ENCODE results near the gene BAIAP2. TPM values are rescaled to one million over a fixed set of nuclear protein-coding genes. Genes with fewer than 3 reads are reported as not detected.

The BAIAP2 gene
- total and polyA plus RNA-seq, 2 donors (not counting 3 experiments of a cell fraction or from before 2014, with no cell fraction given) = 12.3 to 18.6 TPM

DNA sequence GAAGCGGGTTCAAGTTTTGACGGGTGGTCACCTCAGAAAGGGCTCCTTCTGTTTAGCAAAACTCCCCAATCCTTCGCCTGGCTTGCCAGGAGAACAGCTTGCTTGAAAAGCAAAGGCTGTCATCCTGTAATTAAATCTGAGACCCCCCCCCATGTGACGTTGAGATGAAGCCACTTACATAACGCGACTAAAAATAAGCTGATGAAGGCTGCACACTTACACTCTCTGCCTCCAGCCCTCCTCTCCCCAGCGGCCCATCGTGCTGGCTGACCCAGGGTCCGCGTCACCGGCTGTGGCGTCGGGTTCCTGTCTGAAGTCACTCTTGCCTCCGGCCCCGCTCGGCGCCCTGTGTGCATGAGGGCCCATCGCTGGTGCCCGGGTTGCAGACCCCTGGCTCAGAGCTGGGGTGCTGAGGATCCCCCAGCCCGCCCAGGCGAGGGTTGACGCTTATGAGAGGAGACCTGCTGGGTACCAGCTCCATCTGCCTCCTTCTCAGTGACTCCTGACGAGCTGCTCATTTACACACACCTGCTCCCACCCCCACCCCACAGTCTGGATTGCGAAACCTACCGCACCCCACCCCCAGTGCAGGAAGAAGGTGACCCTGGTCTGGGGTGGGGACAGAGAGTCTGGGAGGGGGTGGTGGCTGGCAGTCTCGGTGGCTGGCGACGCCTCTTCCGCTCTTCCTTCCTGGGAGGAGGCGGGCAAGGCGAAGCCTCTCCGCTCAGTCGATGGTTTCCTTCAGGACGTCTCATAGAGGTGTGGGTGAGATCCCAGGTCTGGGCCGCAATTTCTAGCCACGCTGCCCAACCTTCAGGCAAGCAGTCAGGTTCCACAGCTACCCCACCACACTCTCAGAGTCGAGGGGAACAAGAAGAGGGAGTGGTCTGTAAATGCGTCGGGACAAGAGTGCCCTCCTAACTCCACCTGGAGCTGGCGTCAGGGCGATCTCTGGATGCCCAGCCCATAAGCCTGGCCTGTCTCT, 3.1 kb upstream of the BAIAP2 start:
- POLR2A ChIA-PET = no interaction called here
- dilution Hi-C loops (cut with MboI; ENCODE audit: extremely low pct_ligation_motif_present, low sequenced_read_pairs) (no loop called here), intact Hi-C loops (cut with micrococcal nuclease) (loop anchor here (5.0 kb wide), 1 partner anchor 190 kb away; the partner anchor contains the start of gene CEP131)
- DNase-seq (ENCODE audit: low read depth, low spot score) = no peak
- Histone ChIP-seq H3K36me3 (ENCODE audit: control insufficient read depth in 2 of 2, extremely low read depth in 1 of 2, insufficient read depth in 2 of 2, low read length in 2 of 2) (peaks cover 0 to 2% of the 10 kb centered on the region in 2 experiments), H3K4me2 (ENCODE audit: insufficient read depth, low read length) (no peak overlapping the region), H2AFZ (ENCODE audit: low read depth, low read length) (no peak overlapping the region), H3K4me1 (ENCODE audit: control insufficient read depth, extremely low read depth, insufficient read depth, low read length) (peaks cover 10% of the 10 kb centered on the region), H4K20me1 (replicated peaks; ENCODE audit: control insufficient read depth, extremely low read depth, insufficient read depth, low read length) (no peaks in the 10 kb centered on the region), H3K27me3 (ENCODE audit: control insufficient read depth in 2 of 2, insufficient read depth in 2 of 2, low read length in 2 of 2) (peaks cover 0 to 2% of the 10 kb centered on the region in 2 experiments), H3K9me3 (replicated peaks; ENCODE audit: control insufficient read depth, insufficient read depth, low read length) (no peaks in the 10 kb centered on the region), H3K27ac (ENCODE audit: insufficient read depth, low read depth, low read length) (no peak overlapping the region), H3K4me3 (replicated peaks in 1 of 3; ENCODE audit: insufficient read depth in 1 of 3, low read depth in 1 of 3, low read length in 3 of 3) (no peak overlapping the region), H3K9ac (replicated peaks; ENCODE audit: extremely low read depth, insufficient read depth, low read length) (no peak overlapping the region), H3K9me1 (replicated peaks; ENCODE audit: control insufficient read depth, extremely low read depth, insufficient read depth, low read length) (no peaks in the 10 kb centered on the region), H3K79me2 (ENCODE audit: control insufficient read depth, insufficient read depth, low read length) (no peaks in the 10 kb centered on the region)
- BruUV-seq (replicated peaks) = no TSS peak
- no peak for FAIRE-seq
- CTCF ChIA-PET = interaction anchor here (1.5 kb wide), 1 partner anchor 11 kb away, joined by 3 read pairs; no protein-coding TSS in a partner anchor
- no peak for TF ChIP-seq MYC (IDR thresholded peaks at IDR 0.05; ENCODE audit: low read depth, low read length)
- TF ChIP-seq, protein P1, sequence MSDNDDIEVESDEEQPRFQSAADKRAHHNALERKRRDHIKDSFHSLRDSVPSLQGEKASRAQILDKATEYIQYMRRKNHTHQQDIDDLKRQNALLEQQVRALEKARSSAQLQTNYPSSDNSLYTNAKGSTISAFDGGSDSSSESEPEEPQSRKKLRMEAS (IDR thresholded peaks at IDR 0.05; ENCODE audit: insufficient read depth, insufficient read length) = no peak

DNA sequence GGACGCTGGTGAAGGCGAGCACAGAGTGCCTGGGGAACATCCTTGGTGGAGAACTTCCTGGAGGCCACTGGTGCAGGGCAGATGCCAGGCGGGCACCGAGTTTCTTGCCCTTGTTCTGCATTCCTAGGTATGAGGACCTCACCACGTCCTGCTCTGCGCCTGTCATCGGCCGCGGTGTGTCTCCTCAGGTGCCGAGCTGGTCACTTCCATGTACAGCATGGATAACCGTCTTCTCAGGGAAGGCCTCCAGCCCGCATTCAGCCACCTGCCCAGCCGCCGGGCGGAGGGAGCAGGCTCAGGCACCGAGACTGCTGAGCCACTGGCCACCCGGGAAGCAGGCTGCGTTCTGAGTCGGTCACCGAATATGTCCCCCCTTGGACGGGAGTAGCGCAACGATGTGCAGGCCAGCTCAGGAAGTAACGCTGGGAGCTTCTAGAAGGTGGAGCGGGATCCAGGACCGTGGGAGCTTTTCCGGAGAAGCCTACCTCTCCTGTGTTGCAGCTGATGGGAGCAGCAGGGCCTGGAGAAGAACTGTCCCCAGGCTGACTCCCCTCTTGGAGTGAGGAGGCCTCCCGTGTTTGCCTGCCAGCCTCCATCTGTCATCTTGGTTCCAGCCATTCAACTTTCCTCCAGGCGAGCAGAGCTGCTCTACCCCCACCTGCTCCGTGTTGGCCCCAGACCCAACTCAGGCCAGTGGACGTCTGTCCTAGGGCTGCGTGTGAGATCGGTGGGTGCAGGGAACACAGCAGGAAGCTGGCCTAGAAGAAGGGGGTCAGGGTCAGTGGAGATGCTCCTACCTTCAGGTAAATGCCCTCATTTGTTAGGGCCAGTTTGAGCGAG, 2.1 kb upstream of the BAIAP2 start:
- Histone ChIP-seq H3K79me2 (ENCODE audit: control insufficient read depth, insufficient read depth, low read length) (no peaks in the 10 kb centered on the region), H2AFZ (ENCODE audit: low read depth, low read length) (no peak overlapping the region), H3K4me3 (replicated peaks in 1 of 3; ENCODE audit: insufficient read depth in 1 of 3, low read depth in 1 of 3, low read length in 3 of 3) (no peak overlapping the region), H3K27ac (ENCODE audit: insufficient read depth, low read depth, low read length) (no peak overlapping the region), H3K9ac (replicated peaks; ENCODE audit: extremely low read depth, insufficient read depth, low read length) (no peak overlapping the region), H3K9me3 (replicated peaks; ENCODE audit: control insufficient read depth, insufficient read depth, low read length) (no peaks in the 10 kb centered on the region), H3K4me2 (ENCODE audit: insufficient read depth, low read length) (peak overlapping the region; percentile 77), H3K36me3 (ENCODE audit: control insufficient read depth in 2 of 2, extremely low read depth in 1 of 2, insufficient read depth in 2 of 2, low read length in 2 of 2) (peaks cover 0 to 2% of the 10 kb centered on the region in 2 experiments), H3K9me1 (replicated peaks; ENCODE audit: control insufficient read depth, extremely low read depth, insufficient read depth, low read length) (no peaks in the 10 kb centered on the region), H3K4me1 (ENCODE audit: control insufficient read depth, extremely low read depth, insufficient read depth, low read length) (peaks cover 10% of the 10 kb centered on the region), H4K20me1 (replicated peaks; ENCODE audit: control insufficient read depth, extremely low read depth, insufficient read depth, low read length) (no peaks in the 10 kb centered on the region), H3K27me3 (ENCODE audit: control insufficient read depth in 2 of 2, insufficient read depth in 2 of 2, low read length in 2 of 2) (peaks cover 0 to 2% of the 10 kb centered on the region in 2 experiments)
- CTCF ChIA-PET = interaction anchor here (0.8 to 3.2 kb wide), 6 partner anchors 8 to 69 kb away, joined by 3 to 23 read pairs (median 7); no protein-coding TSS in a partner anchor
- no peak for TF ChIP-seq GATA2 (IDR thresholded peaks at IDR 0.05; ENCODE audit: insufficient read depth, insufficient read length, low read depth, low read length)
- no TSS peak for BruUV-seq (replicated peaks)
- DNase-seq (ENCODE audit: low read depth, low spot score) (no peak), FAIRE-seq (no peak)
- POLR2A ChIA-PET = no interaction called here
- dilution Hi-C loops (cut with MboI; ENCODE audit: extremely low pct_ligation_motif_present, low sequenced_read_pairs) (no loop called here), intact Hi-C loops (cut with micrococcal nuclease) (loop anchor here (5.0 kb wide), 1 partner anchor 189 kb away; the partner anchor contains the start of gene CEP131)

Data from endothelial cell of umbilical vein (primary cell).